Activated naive CD4-positive, alpha-beta T cell treated with Interleukin-2 at 50 U/mL for 16 hours (primary cell): ENCODE measurements around the gene SLC38A3.
"Not testable (repeated sequence)": the region's sequence is repeated elsewhere in the genome, so short reads cannot be mapped to it uniquely, and the experiment has no call there.

Experiments used
- DNase-seq: peaks from one replicate; pipeline ENCODE4 v3.0.0-alpha.2; 2020

SLC38A3 gene

GRCh38 chr3:50211930-50212329, 6.9 kb downstream of the SLC38A3 start:
- peak; percentile 34 for DNase-seq

- DNase-seq: no peak
These were observed 7.4 kb downstream of the SLC38A3 start for GRCh38 chr3:50212502-50212901.

DNA sequence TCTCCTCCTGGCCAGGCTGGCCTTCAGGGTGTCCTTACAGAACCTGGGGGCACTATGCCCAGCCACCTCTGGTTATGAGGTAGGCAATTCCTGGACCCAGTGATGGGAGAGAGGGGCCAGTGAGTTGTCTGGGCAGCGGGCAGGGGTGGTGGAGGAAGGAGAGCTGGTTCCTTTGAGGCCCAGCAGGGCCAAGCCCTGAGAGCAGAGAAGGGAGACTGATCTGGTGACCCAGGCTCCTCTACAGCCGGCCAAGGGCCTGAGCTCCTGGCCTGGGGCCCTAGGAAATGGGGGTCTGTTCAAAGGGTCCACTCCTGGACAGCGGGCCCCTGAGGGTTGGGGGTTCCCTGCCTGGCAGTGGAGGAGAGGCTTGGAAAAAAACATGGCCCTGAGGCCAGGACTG, 7.9 kb downstream of the SLC38A3 start:
- DNase-seq: no peak

DNA sequence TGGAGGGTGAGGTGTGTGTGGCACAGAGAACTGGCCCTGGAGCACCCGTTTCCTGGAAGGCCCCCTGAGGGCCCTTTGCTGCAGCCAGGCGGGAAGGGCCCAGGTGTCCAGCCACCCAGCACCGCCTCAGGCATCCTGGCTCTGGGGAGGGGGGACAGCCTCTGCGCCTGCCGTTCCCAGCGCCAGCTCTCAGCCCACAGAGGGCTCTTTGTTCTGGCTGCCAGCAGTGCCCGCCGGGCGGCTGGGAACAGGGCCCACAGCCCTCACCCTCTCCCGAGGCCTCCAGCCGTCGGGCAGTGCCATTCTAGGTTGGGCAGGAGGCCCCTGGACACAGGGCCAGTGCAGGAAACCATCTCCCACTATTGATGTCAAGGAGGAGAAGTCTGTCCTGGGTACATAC, 8.3 kb downstream of the SLC38A3 start:
- no peak for DNase-seq

GRCh38 chr3:50214824-50215223, 9.8 kb downstream of the SLC38A3 start:
- no peak for DNase-seq

GRCh38 chr3:50215529-50215928, 10.5 kb downstream of the SLC38A3 start:
- no peak for DNase-seq

- DNase-seq: no peak
These were observed 12.6 kb downstream of the SLC38A3 start for GRCh38 chr3:50217681-50218080.

GRCh38 chr3:50218448-50218847, 13.4 kb downstream of the SLC38A3 start:
- no peak for DNase-seq

DNA sequence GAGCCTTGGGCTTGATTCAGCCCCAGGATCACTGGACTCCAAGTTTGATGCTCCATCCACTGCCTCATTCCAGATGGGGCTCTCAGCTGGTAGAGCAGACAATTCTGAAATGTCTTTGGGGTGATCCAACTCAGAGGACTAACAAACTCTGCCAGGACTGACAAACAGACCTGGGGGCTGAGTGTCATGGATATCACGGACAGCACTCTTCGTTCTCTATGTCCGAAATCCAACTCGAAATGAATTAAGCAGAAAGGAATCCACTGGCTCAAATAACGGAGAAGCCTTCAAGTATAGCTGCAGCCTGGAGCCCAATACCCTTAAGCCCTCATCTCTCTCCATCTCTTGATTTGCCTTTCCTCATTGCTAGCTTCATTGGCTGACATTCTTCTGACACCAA, 14.2 kb downstream of the SLC38A3 start:
- DNase-seq: no peak

DNA sequence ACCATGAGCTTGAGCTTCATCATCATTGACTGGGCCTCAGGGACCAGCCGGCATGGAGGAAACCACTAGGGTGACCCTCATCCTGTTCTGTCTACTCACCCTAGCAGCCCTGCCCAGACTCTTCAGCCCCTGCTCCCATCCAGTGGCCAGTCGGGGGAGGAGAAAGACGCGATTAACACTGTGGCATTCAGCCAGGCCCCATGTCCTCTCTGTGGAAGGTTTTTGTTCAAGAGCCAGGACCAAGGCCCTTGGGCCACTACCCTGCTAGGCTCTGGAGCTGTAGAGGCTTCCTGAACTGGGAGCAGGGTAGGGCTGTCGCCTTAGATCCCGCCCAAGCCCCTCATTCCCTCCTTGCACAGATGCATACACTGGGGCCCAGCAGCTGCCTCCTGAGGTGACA, 15.0 kb downstream of the SLC38A3 start:
- DNase-seq: no peak

DNA sequence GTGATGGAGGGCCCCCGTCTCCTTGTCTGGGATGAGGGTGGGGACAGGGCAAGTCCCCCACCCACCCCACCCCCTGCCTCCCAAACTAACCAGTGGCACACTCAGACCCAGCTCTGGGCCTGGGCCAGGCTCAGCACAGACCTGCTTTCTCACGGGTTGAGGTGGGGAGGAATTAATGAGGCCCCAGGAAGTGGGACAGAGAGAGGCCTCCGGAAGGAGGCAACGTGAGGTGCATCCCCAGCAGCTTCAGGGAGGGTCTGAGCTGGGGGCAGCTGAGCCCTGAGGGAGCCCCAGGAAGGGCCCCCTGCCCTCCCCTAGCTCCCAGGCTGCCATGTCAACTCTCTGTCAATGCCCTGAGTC, 16.0 kb downstream of the SLC38A3 start:
- DNase-seq: no peak

- DNase-seq: no peak
These were observed 16.5 kb downstream of the SLC38A3 start for GRCh38 chr3:50221411-50222168.

- DNase-seq: no peak
These were observed 17.1 kb downstream of the SLC38A3 start for GRCh38 chr3:50222169-50222528.

- no peak for DNase-seq
These were observed 19.6 kb downstream of the SLC38A3 start for GRCh38 chr3:50224639-50225038.

DNA sequence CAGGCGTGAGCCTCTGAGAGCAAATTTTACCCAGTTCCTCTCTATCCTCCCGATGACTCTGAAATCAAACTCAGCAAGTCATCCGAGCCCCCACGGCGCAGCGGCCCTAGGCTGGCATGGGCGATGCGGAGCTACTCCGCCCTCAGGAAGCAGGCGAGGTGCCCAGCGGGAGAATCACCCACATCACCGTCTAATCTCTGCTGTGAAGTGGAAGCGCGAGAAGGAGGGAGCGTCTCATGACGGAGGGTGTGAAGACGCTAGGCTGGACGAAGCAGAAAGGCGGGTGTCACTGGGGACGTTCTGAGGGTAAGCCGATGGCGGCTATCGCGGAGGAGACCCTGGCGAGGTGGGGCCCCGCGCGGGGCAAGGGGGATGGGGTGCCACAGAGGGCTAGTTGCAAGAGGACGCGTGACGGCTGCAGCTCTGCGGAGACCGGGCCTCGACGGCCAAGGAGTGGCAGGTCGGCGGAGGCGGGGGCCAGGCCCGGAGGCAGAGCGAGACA, 21.9 kb downstream of the SLC38A3 start:
- DNase-seq: peak; percentile 48

GRCh38 chr3:50227390-50228183, 22.5 kb downstream of the SLC38A3 start:
- peak; percentile 90 for DNase-seq

DNA sequence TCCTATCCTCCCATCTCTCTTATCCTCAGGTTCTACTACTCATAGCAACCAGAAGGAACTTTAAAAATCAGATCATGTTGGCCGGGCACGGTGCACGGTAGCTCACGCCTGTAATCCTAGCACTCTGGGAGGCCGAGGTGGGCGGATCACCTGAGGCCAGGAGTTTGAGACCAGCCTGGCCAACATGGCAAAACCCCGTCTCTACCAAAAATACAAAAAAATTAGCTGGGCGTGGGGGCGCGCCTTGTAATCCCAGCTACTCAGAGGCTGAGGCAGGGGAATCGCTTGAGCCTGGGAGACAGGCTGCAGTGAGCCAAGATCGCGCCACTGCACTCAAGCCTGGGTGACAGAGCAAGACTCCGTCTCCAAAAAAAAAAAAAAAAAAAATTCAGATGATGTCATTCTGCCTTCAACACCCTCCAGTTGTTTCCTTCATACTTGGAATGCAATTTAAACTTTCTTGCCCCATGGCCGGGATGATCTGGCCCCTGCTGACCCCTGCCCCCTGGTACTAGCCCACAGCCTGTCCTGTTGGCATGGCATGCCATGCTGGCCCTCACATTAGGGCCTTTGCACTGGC, 23.2 kb downstream of the SLC38A3 start:
- not testable (repeated sequence) for DNase-seq

- DNase-seq: no peak
These were observed 24.4 kb downstream of the SLC38A3 start for GRCh38 chr3:50229490-50229889.

DNA sequence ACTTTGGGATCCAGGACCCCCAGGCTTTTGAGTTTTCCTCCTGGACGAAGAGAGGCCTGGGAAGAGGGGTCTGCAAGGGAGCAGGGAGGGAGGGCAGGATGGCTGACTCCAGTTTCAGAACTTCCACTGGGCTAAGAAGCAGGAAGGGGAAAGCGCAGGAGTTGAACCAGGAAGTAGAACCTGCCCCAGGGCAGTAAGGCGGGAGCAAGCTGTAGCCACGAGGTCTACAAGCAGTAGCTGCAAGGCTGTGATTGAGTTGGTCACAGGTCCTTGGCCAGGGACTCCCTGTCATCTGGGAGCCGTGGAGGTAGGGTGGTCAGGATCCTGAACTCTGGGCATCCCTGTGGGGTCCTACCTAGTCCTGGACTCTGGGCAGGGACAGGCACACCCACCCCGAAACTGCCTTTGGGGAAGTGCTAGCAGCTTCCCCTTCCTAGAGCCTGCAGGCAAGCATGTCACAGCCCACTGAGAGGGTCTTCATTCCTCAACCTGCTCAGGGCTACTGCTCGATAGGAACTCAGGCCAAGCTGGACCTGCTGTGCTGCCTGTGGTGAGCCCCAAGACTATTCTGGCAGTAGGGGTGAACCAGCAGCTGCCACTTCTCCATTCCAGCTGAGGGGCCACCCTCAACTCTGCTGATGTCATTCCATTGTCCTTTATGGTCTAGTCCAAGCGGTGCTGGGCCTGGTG, 25.2 kb downstream of the SLC38A3 start:
- DNase-seq: no peak

DNA sequence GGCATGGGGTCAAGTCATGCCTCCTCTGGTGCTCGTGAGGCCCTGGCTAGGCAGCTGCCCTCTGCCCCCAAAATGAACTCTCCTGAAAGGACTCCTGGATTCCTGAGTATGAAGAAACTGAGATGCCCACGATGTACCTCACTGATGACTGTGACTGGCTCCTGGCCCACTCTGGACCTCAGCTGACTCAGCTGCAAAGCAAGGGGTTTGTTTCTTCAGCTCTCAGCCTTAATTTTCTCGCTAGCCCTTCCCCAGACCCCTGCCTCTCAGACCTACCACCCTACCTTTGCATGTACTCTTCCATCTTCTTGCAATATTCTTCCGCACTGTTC, 25.7 kb downstream of the SLC38A3 start:
- no peak for DNase-seq

DNA sequence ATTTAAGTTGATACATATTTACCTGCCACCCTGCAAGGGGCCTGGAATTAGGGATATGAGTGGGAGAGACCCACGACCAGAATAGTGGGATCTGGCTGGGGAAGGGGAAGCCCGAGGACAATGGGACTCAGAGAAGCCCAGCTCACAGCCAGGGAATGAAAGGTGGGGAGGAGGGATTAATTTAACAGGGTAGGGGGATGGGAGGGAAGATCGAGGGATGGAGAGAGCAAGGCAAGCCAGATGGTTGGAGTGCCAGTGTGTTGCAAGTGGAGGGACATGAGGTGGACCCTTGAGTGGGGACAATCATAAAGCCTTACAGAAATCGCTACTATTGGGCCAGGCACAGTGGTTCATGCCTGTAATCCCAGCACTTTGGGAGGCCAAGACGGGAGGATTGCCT, 26.5 kb downstream of the SLC38A3 start:
- DNase-seq: no peak

GRCh38 chr3:50232303-50232702, 27.2 kb downstream of the SLC38A3 start:
- no peak for DNase-seq

DNA sequence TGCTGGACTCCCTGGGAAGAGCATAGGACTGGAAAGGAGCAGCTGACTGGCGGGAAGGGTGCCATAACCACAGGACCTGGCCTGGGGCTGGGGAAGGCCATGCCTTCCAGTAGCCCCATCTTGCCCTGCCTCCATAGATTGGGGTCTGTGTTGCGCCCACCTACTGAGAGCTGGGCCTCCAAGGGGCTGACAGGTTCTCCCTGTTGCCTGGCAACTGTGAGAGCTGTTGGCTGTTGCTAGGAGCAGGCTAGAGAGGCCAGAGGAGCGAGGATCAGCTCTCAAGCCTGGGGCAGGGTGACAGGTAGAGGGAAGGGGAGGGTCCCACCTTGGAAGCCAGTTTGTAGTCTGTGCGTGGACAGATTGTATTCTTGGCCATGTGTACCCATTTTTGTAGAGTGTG, 28.1 kb downstream of the SLC38A3 start:
- no peak for DNase-seq
